Measurements from ENCODE around the gene SASS6. TPM values are rescaled to one million over a fixed set of nuclear protein-coding genes. Genes with fewer than 3 reads are reported as not detected.

SASS6 gene
- total RNA-seq, 3 donors from 2014 or later, result 2.7 to 7.2 (median 3.6) TPM

DNA sequence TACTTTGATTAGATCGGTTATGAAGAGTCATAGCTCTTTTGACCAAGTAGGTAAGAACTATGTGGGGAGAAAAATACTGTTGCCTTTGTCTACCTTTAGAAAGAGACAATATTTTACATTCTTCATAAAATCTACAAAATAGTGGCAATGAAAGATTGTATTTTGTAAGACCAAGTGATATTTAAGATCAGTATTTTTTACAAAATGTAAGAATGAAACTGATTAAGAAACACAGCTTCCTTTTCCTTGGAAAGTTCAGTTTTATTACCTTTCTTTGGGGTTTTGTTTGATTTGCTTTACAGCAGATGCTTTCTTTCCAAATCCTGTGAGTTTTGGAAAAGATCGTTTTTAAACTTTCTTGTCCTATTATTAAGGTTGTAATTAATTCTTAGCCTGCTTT is 93.1 kb downstream of the SASS6 start:
- no peak for TF ChIP-seq POLR2AphosphoS5 (IDR thresholded peaks at IDR 0.05)
- no peak for TF ChIP-seq POLR2A (IDR thresholded peaks at IDR 0.05)
- TF ChIP-seq, protein P1, sequence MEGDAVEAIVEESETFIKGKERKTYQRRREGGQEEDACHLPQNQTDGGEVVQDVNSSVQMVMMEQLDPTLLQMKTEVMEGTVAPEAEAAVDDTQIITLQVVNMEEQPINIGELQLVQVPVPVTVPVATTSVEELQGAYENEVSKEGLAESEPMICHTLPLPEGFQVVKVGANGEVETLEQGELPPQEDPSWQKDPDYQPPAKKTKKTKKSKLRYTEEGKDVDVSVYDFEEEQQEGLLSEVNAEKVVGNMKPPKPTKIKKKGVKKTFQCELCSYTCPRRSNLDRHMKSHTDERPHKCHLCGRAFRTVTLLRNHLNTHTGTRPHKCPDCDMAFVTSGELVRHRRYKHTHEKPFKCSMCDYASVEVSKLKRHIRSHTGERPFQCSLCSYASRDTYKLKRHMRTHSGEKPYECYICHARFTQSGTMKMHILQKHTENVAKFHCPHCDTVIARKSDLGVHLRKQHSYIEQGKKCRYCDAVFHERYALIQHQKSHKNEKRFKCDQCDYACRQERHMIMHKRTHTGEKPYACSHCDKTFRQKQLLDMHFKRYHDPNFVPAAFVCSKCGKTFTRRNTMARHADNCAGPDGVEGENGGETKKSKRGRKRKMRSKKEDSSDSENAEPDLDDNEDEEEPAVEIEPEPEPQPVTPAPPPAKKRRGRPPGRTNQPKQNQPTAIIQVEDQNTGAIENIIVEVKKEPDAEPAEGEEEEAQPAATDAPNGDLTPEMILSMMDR (IDR thresholded peaks at IDR 0.05), result no peak

DNA sequence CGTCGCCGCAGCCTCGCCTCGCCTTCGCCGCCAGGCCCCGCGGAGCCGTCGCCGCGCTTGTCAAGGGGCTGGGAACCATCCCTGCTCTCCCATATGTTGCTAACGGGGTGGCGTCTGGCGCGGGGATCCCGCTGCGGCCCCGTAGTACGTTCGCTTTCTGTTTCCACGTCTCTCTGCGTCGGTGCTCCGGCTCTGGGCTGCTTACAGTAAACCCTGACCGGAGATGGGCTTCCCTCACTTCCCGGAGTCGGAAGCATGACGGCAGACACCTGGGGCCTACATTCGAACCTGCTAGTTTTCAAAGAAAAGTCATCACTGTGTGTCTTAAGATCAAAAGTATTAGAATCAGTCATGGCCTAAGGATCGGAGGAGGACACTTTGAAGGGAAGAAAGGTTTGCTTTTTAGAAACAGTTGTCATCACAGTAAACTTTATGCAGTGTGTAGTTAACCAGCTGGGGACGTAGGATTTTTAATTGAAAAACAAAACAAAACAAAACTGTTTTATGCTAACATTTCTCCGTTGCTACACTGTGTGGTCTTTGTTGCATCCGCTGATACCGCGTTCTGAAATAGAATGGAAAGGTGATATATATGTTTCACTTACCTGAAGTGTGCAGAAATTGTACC is 94.0 kb downstream of the SASS6 start:
- Histone ChIP-seq H3K4me3 (peak overlapping the region; percentile 70 to 98 (median 89)), H3K36me3 (no peaks in the 10 kb centered on the region), H3K27me3 (no peaks in the 10 kb centered on the region), H3K9me3 (no peaks in the 10 kb centered on the region), H3K4me1 (peaks cover 0 to 7% of the 10 kb centered on the region in 2 donors), H3K27ac (peak overlapping the region; percentile 98 to 100)
- intact Hi-C loops (cut with DNase I; ENCODE audit: low total_unique reads), result no loop called here
- peak; percentile 57 to 68 for DNase-seq (ENCODE audit: low spot score in 2 of 2)
- peak in 2 of 3 donors; percentile 28 to 69 for TF ChIP-seq POLR2AphosphoS5 (IDR thresholded peaks at IDR 0.05)
- TF ChIP-seq, protein P1 (IDR thresholded peaks at IDR 0.05), result no peak

More for the DNA sequence above, 93.1 kb downstream of the SASS6 start:
- H3K4me3 ChIP-seq, result peak overlapping the region; percentile 70 to 98 (median 89)
- H3K9me3 ChIP-seq, result no peaks in the 10 kb centered on the region
- DNase-seq (ENCODE audit: low spot score in 2 of 2), result no peak
- H3K36me3 ChIP-seq, result no peaks in the 10 kb centered on the region
- H3K4me1 ChIP-seq, result peaks cover 0 to 7% of the 10 kb centered on the region in 2 donors
- peak overlapping the region; percentile 23 to 98 for H3K27ac ChIP-seq
- intact Hi-C loops (cut with DNase I; ENCODE audit: low total_unique reads), result no loop called here
- no peaks in the 10 kb centered on the region for H3K27me3 ChIP-seq

DNA sequence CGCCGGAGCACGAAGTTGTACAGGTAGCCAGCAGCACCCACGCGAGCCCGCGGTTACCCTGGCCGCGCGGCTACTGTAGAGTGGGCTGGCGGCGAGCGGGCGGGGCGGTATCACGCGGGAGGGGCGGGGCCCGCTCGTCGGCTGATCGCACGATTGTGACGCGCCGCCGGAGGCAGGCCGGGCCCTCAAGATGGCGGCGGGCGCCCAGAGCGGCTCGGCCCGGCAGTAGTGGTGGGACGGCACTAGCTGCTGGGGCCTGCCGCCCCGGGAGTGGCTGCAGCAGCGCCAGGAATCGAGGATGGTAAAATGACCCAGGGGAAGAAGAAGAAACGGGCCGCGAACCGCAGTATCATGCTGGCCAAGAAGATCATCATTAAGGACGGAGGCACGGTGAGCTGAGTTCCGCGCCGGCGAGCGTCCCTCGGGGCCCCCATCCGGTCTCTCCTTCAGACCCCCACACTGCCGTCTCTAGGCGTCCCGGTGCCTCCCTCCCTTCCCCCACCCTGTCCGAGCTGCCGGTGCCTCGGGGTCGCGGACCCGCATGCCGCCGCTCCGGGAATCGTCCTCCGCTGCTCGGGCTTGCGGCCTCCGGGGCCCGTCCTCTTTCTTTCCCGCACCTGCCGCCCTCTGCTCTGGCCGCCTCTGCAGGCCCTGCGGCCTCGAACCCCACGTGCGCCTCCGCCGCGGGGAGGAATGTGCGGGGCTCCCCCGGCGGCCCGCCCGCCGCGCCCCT is 94.6 kb downstream of the SASS6 start:
- intact Hi-C loops (cut with DNase I; ENCODE audit: low total_unique reads), result no loop called here
- TF ChIP-seq, protein P1 (IDR thresholded peaks at IDR 0.05), result peak in 1 of 3 donors; percentile 5
- TF ChIP-seq POLR2AphosphoS5 (IDR thresholded peaks at IDR 0.05) (peak; percentile 82 to 96 (median 84)), POLR2A (IDR thresholded peaks at IDR 0.05) (peak; percentile 77)
- no peaks in the 10 kb centered on the region for H3K9me3 ChIP-seq
- H3K36me3 ChIP-seq, result no peaks in the 10 kb centered on the region
- H3K4me3 ChIP-seq, result peak overlapping the region; percentile 70 to 98 (median 89)
- DNase-seq (ENCODE audit: low spot score in 2 of 2), result peak; percentile 89 to 90
- H3K27ac ChIP-seq, result peak overlapping the region; percentile 98 to 100
- no peaks in the 10 kb centered on the region for H3K27me3 ChIP-seq
- H3K4me1 ChIP-seq, result peaks cover 0 to 7% of the 10 kb centered on the region in 2 donors

DNA sequence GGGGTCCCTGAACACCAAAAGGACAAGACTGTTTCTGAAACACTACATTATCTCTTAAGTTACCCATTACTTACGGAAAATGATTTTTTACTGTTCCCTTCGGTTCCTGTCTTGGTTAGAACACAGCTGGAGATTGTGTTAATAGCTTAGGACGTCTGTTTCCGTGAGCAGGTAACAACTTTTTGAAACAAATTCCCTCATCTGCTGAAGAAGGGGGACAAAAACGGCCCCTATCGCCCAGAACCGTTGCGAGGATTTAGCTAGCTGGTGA is 95.1 kb downstream of the SASS6 start:
- no peaks in the 10 kb centered on the region for H3K9me3 ChIP-seq
- peaks cover 0 to 7% of the 10 kb centered on the region in 2 donors for H3K4me1 ChIP-seq
- no peaks in the 10 kb centered on the region for H3K36me3 ChIP-seq
- DNase-seq (ENCODE audit: low spot score in 2 of 2), result no peak
- peak overlapping the region; percentile 98 to 100 for H3K27ac ChIP-seq
- TF ChIP-seq, protein P1 (IDR thresholded peaks at IDR 0.05), result no peak
- TF ChIP-seq POLR2A (IDR thresholded peaks at IDR 0.05) (no peak), POLR2AphosphoS5 (IDR thresholded peaks at IDR 0.05) (no peak)
- H3K4me3 ChIP-seq, result peak overlapping the region; percentile 70 to 98 (median 89)
- no peaks in the 10 kb centered on the region for H3K27me3 ChIP-seq
- intact Hi-C loops (cut with DNase I; ENCODE audit: low total_unique reads), result no loop called here

All from breast epithelium (tissue), 4 donors.